CD14-positive monocyte (primary cell): ENCODE results near the gene ARHGAP30. TPM values are rescaled to one million over a fixed set of nuclear protein-coding genes. Genes with fewer than 3 reads are reported as not detected.
A peak's percentile ranks its signal among the peaks of the same experiment; 100 is the strongest.

Experiments used
- DNase-seq, 3 donors: peaks; one replicate each; pipeline ENCODE4 v3.0.0-alpha.2; 2011 to 2022
- H2AFZ ChIP-seq: 2 replicates; pipeline ENCODE4 v1.6.0; 2012; ENCODE audit warnings: mild to moderate bottlenecking, low read depth, low read length, inconsistent platforms; ENCODE audit not compliant: insufficient read depth, poor library complexity, severe bottlenecking
- H3K27ac ChIP-seq, 2 donors: 1 replicate in 1 of 2; 2 replicates in 1 of 2; pipeline ENCODE4 v1.5.1; 2012 to 2013; ENCODE audit warnings: low read length in 2 of 2, control low read depth in 1 of 2, inconsistent platforms in 1 of 2, low read depth in 1 of 2, mild to moderate bottlenecking in 1 of 2
- H3K27me3 ChIP-seq, 2 donors: one replicate each; pipeline versions ENCODE4 v1.6.0 to v1.6.1; 2011 to 2013; ENCODE audit warnings: low read length in 2 of 2; ENCODE audit not compliant: control insufficient read depth in 2 of 2, insufficient read depth in 2 of 2
- H3K36me3 ChIP-seq, 2 donors: replicated peaks in 1 of 2; 1 replicate in 1 of 2; 2 replicates in 1 of 2; pipeline versions ENCODE4 v1.5.1 to v1.6.1; 2012 to 2013; ENCODE audit warnings: low read length in 2 of 2, control low read depth in 1 of 2, inconsistent platforms in 1 of 2, mild to moderate bottlenecking in 1 of 2; ENCODE audit not compliant: insufficient read depth in 2 of 2, control insufficient read depth in 1 of 2
- H3K4me1 ChIP-seq, 2 donors: 1 replicate in 1 of 2; 2 replicates in 1 of 2; pipeline versions ENCODE4 v1.5.1 to v1.6.1; 2012 to 2013; ENCODE audit warnings: low read length in 2 of 2, control low read depth in 1 of 2, inconsistent platforms in 1 of 2, mild to moderate bottlenecking in 1 of 2, moderate library complexity in 1 of 2; ENCODE audit not compliant: insufficient read depth in 2 of 2, control insufficient read depth in 1 of 2
- H3K4me2 ChIP-seq: replicated peaks from 2 replicates; pipeline ENCODE3; 2012; ENCODE audit warnings: low read length, moderate library complexity, mild to moderate bottlenecking; ENCODE audit not compliant: poor library complexity, severe bottlenecking; ENCODE audit errors: extremely low read depth
- H3K4me3 ChIP-seq, 3 experiments: fragments of 200-600 bp in 1 of 3; sonication (generic) in 1 of 3; replicated peaks in 1 of 3; 1 replicate in 2 of 3; 2 replicates in 1 of 3; pipeline ENCODE4 v1.5.1; 2011 to 2013; ENCODE audit warnings: low read length in 3 of 3, mild to moderate bottlenecking in 3 of 3, control low read depth in 2 of 3, low read depth in 2 of 3, inconsistent platforms in 1 of 3, moderate library complexity in 1 of 3
- H3K79me2 ChIP-seq: 2 replicates; pipeline ENCODE4 v1.6.0; 2012; ENCODE audit warnings: mild to moderate bottlenecking, control low read depth, inconsistent platforms, low read length, moderate library complexity; ENCODE audit not compliant: insufficient read depth
- H3K9ac ChIP-seq: 2 replicates; pipeline ENCODE4 v1.6.0; 2017; ENCODE audit warnings: low read length, mild to moderate bottlenecking; ENCODE audit not compliant: insufficient read depth, poor library complexity, severe bottlenecking
- H3K9me3 ChIP-seq, 2 donors: replicated peaks in 1 of 2; 1 replicate in 1 of 2; 2 replicates in 1 of 2; pipeline versions ENCODE4 v1.5.1 to v1.6.1; 2012 to 2013; ENCODE audit warnings: low read length in 2 of 2, control low read depth in 1 of 2; ENCODE audit not compliant: control insufficient read depth in 1 of 2, insufficient read depth in 1 of 2
- H4K20me1 ChIP-seq: 2 replicates; pipeline ENCODE4 v1.6.0; 2012; ENCODE audit warnings: mild to moderate bottlenecking, low read length, control low read depth, moderate library complexity; ENCODE audit not compliant: insufficient read depth
- H3K27ac Mint-ChIP-seq, 7 donors: one replicate each; pipeline ENCODE4 v1.8.0; 2020; ENCODE audit warnings: mild to moderate bottlenecking in 7 of 7, mixed read lengths in 7 of 7, moderate library complexity in 6 of 7, inconsistent platforms in 2 of 7
- H3K27me3 Mint-ChIP-seq, 3 donors: one replicate each; pipeline ENCODE4 v1.8.0; 2021 to 2022; ENCODE audit warnings: low read depth in 3 of 3, mild to moderate bottlenecking in 3 of 3, mixed read lengths in 3 of 3, moderate library complexity in 3 of 3, inconsistent platforms in 1 of 3
- H3K36me3 Mint-ChIP-seq, 2 donors: one replicate each; pipeline ENCODE4 v1.8.0; 2020; ENCODE audit warnings: mixed read lengths in 2 of 2, inconsistent platforms in 1 of 2, mild to moderate bottlenecking in 1 of 2
- H3K4me1 Mint-ChIP-seq: one replicate; pipeline ENCODE4 v1.8.0; 2020; ENCODE audit warnings: mild to moderate bottlenecking, mixed read lengths
- H3K4me3 Mint-ChIP-seq, 2 donors: one replicate each; pipeline ENCODE4 v1.8.0; 2020; ENCODE audit warnings: mild to moderate bottlenecking in 2 of 2, mixed read lengths in 2 of 2, moderate library complexity in 1 of 2
- H3K9me3 Mint-ChIP-seq, 7 donors: one replicate each; pipeline ENCODE4 v1.8.0; 2020 to 2022; ENCODE audit warnings: mixed read lengths in 7 of 7, mild to moderate bottlenecking in 6 of 7, moderate library complexity in 6 of 7, inconsistent platforms in 2 of 7
- CTCF ChIP-seq: fragments of 200-600 bp; IDR thresholded peaks from one replicate; pipeline ENCODE4 v1.8.0; 2022; ENCODE audit warnings: antibody characterized with exemption, mild to moderate bottlenecking
- WGBS: methylation state at CpG from one replicate; pipeline ENCODE4 v1.1.5; 2013; ENCODE audit warnings: missing lambda C conversion rate; ENCODE audit not compliant: insufficient coverage; 5-methylcytosine and 5-hydroxymethylcytosine counted together
- intact Hi-C, 2 donors: fragments of 100-400 bp; cut with micrococcal nuclease; formaldehyde crosslinking; loops; one replicate each; pipeline versions ENCODE4 v1.15.0 to v1.15.1; 2023
- polyA plus RNA-seq, 3 donors: library from polyadenylated mRNA; depleted of rRNA in 1 of 3; unstranded in 2 of 3; stranded (reverse) in 1 of 3; fragments of 300-500 nt in 2 of 3; fragments of >200 nt in 1 of 3; fragmentation: Illumina TruSeq in 2 of 3; gene quantifications; 1 replicate in 2 of 3; 2 replicates in 1 of 3; pipeline ENCODE4 v1.2.3, GENCODE V29; 2012 to 2021

The ARHGAP30 gene
- polyA plus RNA-seq, 3 donors, result 101 to 140 (median 129) TPM

DNA sequence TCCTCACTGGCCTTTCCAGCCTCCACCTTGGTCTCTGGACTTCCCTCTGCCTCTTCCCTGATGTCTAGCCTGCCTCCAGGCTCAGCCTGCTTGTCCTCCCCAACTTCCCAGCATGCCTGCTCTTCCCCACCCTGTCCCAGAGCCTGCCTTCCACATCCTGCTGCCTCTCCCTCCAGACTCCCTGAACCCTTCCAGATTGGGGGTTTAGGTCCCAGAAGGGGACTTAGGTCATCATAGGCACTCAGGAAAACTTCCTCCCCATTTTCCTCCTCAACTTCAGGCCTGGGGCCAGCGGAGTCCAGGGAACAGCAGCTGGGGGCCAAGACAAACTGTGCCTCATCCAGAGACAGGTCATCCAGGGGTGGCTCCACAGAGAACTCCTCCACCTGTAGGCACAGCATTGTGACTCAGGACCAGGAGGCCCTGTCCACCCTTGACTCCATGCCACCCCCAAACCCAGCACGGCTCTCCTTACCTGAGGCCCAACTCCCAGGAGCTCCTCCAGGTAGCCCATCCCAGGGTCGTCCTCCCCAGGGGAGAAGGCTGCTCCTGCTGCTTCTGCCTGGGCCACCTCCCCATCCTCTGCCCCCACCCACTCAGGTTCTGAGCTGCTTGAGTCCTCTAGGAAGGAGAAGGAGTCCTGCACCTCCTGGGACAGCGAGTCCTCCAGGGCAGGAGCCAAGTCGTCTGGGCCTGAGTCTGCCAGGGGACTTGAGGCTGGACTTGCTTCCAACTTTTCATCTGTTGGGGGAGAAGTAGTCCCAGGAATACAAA lies 20.6 kb downstream of the ARHGAP30 start:
- no peak overlapping the region for H3K4me3 Mint-ChIP-seq
- H3K79me2 ChIP-seq, result peaks cover 64% of the 10 kb centered on the region
- peaks cover 60% of the 10 kb centered on the region for H3K4me1 Mint-ChIP-seq
- H3K4me2 ChIP-seq, result no peak overlapping the region
- peak overlapping the region; percentile 99 to 100 (median 100) for H3K27ac Mint-ChIP-seq
- peak overlapping the region in 1 of 3 experiments; percentile 14 for H3K4me3 ChIP-seq
- no peaks in the 10 kb centered on the region for H3K27me3 ChIP-seq
- peaks cover 63 to 71% of the 10 kb centered on the region in 2 donors for H3K36me3 ChIP-seq
- no peak overlapping the region for H2AFZ ChIP-seq
- peaks cover 66 to 73% of the 10 kb centered on the region in 2 donors for H3K36me3 Mint-ChIP-seq
- peaks cover 43 to 59% of the 10 kb centered on the region in 2 donors for H3K4me1 ChIP-seq
- no peaks in the 10 kb centered on the region for H3K27me3 Mint-ChIP-seq
- no peaks in the 10 kb centered on the region for H3K9me3 ChIP-seq
- H3K9me3 Mint-ChIP-seq, result no peaks in the 10 kb centered on the region
- peak overlapping the region; percentile 6 for H3K9ac ChIP-seq
- H4K20me1 ChIP-seq, result peaks cover 52% of the 10 kb centered on the region
- TF ChIP-seq CTCF, result no peak
- H3K27ac ChIP-seq, result peak overlapping the region; percentile 88 to 99
- no peak for DNase-seq
- intact Hi-C loops, result loop anchor here in 1 of 2 donors (5.0 kb wide), 1 partner anchor 88 kb away; no protein-coding TSS in a partner anchor
- WGBS, result 89% methylated on average over 3 of the region's 5 CpGs

DNA sequence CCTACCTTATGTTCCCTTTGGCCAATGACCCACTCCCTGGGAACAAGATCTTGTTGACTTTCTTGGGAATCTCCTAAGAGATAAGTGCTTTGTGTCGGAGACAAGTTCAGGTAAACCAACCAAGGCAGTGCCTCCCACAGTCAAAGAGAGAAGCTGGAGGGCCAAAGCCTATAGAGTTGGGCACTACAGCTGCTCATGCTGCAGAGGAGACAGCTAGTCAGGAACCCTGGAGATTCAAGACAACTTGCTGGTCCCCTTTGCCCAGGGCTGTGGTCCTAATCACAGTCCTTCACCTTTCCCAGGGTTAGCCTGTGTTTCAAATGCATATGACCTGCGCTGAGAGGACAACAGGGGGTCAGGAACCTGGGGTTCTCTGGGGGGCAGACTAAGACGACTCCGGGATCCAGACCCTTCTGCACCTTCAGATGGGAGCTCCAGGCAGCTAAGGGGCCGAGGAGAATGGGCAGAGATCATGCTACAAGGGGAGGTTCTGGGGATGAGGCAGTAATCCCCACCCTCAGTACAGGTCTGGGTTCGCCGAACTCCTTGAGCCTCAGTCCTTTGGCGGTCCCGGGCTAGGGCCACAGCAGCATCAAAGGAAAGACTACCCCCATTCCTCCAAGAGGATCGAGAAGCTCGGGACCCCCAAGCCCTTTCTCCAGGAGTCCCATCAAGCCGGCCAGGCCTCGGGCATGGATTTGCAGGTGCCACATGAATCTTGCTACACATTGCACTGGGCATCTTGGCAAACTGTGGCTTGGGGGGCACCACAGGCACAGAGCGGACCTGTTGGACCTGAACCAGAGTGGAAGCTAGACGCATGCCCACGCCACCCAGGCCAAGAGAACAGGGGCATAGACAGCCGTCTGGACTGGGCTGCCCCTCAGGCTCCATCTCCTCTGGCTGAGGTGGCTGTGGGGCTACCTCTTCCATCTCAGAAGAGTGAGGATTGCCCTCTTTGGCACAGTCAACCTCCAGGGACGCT lies 22.0 kb downstream of the ARHGAP30 start:
- Histone ChIP-seq H3K4me1 (peaks cover 50 to 70% of the 10 kb centered on the region in 2 donors), H3K79me2 (peaks cover 64% of the 10 kb centered on the region), H3K27ac (peak overlapping the region; percentile 88 to 99), H2AFZ (no peak overlapping the region), H3K27me3 (no peaks in the 10 kb centered on the region), H3K4me3 (peak overlapping the region in 1 of 3 experiments; percentile 96), H3K9ac (peak overlapping the region; percentile 84), H4K20me1 (peaks cover 44% of the 10 kb centered on the region), H3K36me3 (peaks cover 55 to 65% of the 10 kb centered on the region in 2 donors), H3K9me3 (no peaks in the 10 kb centered on the region), H3K4me2 (peak overlapping the region; percentile 96)
- peak in 1 of 3 donors; percentile 14 for DNase-seq
- intact Hi-C loops, result loop anchor here (1.0 to 5.0 kb wide), 3 partner anchors 19 to 90 kb away; partner anchors contain the start of gene ARHGAP30 (in 1 of the 2)
- 97% methylated on average over 14 of the region's 18 CpGs for WGBS
- Mint-ChIP-seq H3K4me3 (peak overlapping the region; percentile 31 to 99), H3K27ac (peak overlapping the region; percentile 99 to 100 (median 100)), H3K9me3 (no peaks in the 10 kb centered on the region), H3K4me1 (peaks cover 66% of the 10 kb centered on the region), H3K36me3 (peaks cover 59 to 73% of the 10 kb centered on the region in 2 donors), H3K27me3 (no peaks in the 10 kb centered on the region)
- no peak for TF ChIP-seq CTCF
